IPS DF 19.7 (cell line): ENCODE results near the gene RTN1.

Experiments used
- DNase-seq: peaks from one replicate; pipeline ENCODE4 v3.0.0-alpha.2; 2013; ENCODE audit warnings: low read depth, low spot score

The RTN1 gene

GRCh38 chr14:59565087-59565486 is 305.5 kb downstream of the RTN1 start:
- no peak for DNase-seq

DNA sequence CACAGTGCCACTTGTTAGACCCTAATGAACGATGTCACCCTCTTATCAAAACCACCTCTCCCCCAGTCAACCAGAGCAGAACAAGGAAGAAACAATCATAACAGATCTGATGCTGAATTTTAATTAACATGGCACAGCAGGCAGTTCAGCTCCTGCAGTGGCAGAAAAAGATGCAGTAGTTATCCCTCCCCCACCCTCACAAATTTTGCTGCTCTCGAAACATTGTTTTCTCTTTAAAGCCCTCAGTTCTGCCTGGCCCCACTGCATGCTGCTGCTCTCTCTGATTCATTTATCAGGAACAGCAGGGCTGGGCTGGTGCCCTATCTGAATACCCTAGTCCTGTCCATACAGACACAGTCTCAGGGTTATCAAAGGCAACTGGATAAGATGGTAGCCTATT is 306.2 kb downstream of the RTN1 start:
- no peak for DNase-seq

DNA sequence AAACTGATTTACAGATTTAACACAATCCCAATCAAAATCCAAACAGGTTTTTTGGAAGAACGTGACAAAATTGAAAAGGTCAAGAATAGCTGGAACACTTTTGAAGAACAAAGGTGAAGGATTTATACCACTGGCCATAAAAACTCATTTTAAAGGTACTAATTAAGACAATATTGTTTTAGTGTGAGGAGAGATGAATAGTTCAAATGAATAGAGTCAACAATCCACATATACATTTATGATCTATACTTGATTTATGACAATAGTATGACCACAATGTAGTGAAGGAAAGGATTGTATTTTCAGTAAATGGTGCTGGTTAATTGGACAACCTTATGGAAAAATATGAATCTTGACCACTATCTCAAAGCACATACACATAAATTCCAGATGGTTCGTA is 323.3 kb downstream of the RTN1 start:
- no peak for DNase-seq
